Calu3 (cell line): ENCODE measurements around the gene PROM2. TPM values are rescaled to one million over a fixed set of nuclear protein-coding genes. Genes with fewer than 3 reads are reported as not detected.

Experiments used
- Bru-seq: library from RNA; stranded (reverse); fragments of 400-500 nt; gene quantifications from one replicate; lab custom pipeline; 2021; lab: Mats Ljungman, UMichigan
- BruChase-seq, 2 experiments: library from RNA; stranded (reverse); fragments of 400-500 nt; gene quantifications; one replicate each; lab custom pipeline; 2021; lab: Mats Ljungman, UMichigan
- BruUV-seq: library from RNA; stranded (reverse); fragments of 400-500 nt; replicated peaks from 2 replicates; lab custom pipeline; 2021; lab: Mats Ljungman, UMichigan
- CTCF ChIA-PET: fragments of 300-600 bp; sonication (Branson Sonifier 250); formaldehyde crosslinking; loops from one replicate; lab custom pipeline; 2022; ENCODE audit warnings: antibody characterized with exemption; lab: Charles Lee
- DNase-seq: peaks from one replicate; pipeline ENCODE4 v3.0.0; 2022
- H3K27ac Mint-ChIP-seq: one replicate; pipeline ENCODE4 v1.8.0; 2022; ENCODE audit warnings: mixed read lengths; ENCODE audit not compliant: unreplicated experiment
- H3K27me3 Mint-ChIP-seq: one replicate; pipeline ENCODE4 v1.8.0; 2022; ENCODE audit warnings: mixed read lengths; ENCODE audit not compliant: unreplicated experiment
- H3K36me3 Mint-ChIP-seq: one replicate; pipeline ENCODE4 v1.8.0; 2022; ENCODE audit warnings: mild to moderate bottlenecking, moderate library complexity, mixed read lengths; ENCODE audit not compliant: insufficient read depth, unreplicated experiment
- H3K4me1 Mint-ChIP-seq: one replicate; pipeline ENCODE4 v1.8.0; 2022; ENCODE audit warnings: mild to moderate bottlenecking, low read depth, mixed read lengths; ENCODE audit not compliant: unreplicated experiment
- H3K4me3 Mint-ChIP-seq: one replicate; pipeline ENCODE4 v1.8.0; 2022; ENCODE audit warnings: mild to moderate bottlenecking, low read depth, moderate library complexity, mixed read lengths; ENCODE audit not compliant: unreplicated experiment
- H3K9me3 Mint-ChIP-seq: one replicate; pipeline ENCODE4 v1.8.0; 2022; ENCODE audit warnings: low read depth, mixed read lengths; ENCODE audit not compliant: unreplicated experiment
- intact Hi-C: fragments of 100-400 bp; cut with micrococcal nuclease; formaldehyde crosslinking; loops from one replicate; pipeline ENCODE4 v1.10.0; 2022; ENCODE audit not compliant: unreplicated experiment
- long read RNA-seq: library from polyadenylated mRNA; stranded (forward); transcript quantifications from one replicate; pipeline ENCODE4 v2.0.0, GENCODE V29; 2022
- total RNA-seq: library from RNA; stranded (reverse); gene quantifications from 2 replicates; pipeline ENCODE4 v1.2.3, GENCODE V29; 2022
- TF ChIP-seq, protein P1 (sequence below): fragments of 200-600 bp; IDR thresholded peaks from one replicate; pipeline ENCODE4 v1.8.0; 2022; ENCODE audit warnings: antibody characterized with exemption; ENCODE audit not compliant: unreplicated experiment

Gene PROM2, protein sequence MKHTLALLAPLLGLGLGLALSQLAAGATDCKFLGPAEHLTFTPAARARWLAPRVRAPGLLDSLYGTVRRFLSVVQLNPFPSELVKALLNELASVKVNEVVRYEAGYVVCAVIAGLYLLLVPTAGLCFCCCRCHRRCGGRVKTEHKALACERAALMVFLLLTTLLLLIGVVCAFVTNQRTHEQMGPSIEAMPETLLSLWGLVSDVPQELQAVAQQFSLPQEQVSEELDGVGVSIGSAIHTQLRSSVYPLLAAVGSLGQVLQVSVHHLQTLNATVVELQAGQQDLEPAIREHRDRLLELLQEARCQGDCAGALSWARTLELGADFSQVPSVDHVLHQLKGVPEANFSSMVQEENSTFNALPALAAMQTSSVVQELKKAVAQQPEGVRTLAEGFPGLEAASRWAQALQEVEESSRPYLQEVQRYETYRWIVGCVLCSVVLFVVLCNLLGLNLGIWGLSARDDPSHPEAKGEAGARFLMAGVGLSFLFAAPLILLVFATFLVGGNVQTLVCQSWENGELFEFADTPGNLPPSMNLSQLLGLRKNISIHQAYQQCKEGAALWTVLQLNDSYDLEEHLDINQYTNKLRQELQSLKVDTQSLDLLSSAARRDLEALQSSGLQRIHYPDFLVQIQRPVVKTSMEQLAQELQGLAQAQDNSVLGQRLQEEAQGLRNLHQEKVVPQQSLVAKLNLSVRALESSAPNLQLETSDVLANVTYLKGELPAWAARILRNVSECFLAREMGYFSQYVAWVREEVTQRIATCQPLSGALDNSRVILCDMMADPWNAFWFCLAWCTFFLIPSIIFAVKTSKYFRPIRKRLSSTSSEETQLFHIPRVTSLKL
- 24.7 and 29.9 TPM in 2 replicates for total RNA-seq
- percentile 52 among the genes with signal in this experiment for Bru-seq, nascent RNA
- percentile 65 among the genes with signal in this experiment for BruChase-seq, experiment 1, labeled RNA remaining after a 6-hour chase
- BruChase-seq, experiment 2, labeled RNA remaining after a 2-hour chase, result percentile 60 among the genes with signal in this experiment
- long read RNA-seq, partial matches to known transcripts, result 2 of 10 reads
- long read RNA-seq, other reads (novel, unspliced or antisense), result 8 of 10 reads

DNA sequence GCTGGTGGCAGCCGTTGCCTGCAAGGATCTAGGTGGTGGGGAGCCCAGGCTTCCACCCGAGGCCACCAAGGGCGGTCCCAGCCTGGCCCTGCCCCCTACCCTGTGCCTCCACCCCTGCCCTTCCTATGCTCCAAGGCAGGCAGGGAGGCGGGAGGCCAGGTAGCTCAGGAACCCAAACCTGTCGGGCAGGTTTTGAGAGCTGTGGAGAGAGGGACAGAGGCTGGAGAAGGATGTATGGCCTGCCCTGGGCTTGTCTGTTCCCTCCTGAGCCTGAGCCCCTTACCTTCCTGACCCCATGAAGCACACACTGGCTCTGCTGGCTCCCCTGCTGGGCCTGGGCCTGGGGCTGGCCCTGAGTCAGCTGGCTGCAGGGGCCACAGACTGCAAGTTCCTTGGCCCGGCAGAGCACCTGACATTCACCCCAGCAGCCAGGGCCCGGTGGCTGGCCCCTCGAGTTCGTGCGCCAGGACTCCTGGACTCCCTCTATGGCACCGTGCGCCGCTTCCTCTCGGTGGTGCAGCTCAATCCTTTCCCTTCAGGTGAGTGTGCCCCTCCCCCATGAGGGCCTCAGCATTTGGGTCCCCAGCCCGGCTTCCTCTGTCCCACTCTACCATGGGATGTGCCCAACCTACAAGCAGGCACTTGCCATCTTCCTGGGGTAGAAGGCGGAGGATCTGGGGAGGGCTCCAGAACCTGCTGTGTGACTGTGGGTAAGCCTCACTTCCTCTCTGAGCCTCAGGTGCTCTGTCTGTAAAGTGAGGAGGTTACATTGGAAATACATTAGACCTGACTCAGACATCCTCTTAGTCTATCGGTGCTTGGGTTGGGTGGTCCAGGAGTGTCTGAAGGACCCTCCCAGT lies at the start of gene PROM2:
TSS of gene PROM2 (plus strand) at position 159 of the 860 bp plus-strand sequence. CDS start at position 296, 137 bp downstream.
- no TSS peak for BruUV-seq
- DNase-seq, result peak; percentile 86
- peaks cover 16% of the 10 kb centered on the region for H3K4me1 Mint-ChIP-seq
- H3K27me3 Mint-ChIP-seq, result no peaks in the 10 kb centered on the region
- TF ChIP-seq, protein P1, sequence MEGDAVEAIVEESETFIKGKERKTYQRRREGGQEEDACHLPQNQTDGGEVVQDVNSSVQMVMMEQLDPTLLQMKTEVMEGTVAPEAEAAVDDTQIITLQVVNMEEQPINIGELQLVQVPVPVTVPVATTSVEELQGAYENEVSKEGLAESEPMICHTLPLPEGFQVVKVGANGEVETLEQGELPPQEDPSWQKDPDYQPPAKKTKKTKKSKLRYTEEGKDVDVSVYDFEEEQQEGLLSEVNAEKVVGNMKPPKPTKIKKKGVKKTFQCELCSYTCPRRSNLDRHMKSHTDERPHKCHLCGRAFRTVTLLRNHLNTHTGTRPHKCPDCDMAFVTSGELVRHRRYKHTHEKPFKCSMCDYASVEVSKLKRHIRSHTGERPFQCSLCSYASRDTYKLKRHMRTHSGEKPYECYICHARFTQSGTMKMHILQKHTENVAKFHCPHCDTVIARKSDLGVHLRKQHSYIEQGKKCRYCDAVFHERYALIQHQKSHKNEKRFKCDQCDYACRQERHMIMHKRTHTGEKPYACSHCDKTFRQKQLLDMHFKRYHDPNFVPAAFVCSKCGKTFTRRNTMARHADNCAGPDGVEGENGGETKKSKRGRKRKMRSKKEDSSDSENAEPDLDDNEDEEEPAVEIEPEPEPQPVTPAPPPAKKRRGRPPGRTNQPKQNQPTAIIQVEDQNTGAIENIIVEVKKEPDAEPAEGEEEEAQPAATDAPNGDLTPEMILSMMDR, result no peak
- peaks cover 17% of the 10 kb centered on the region for H3K36me3 Mint-ChIP-seq
- intact Hi-C loops, result loop anchor here (2.0 to 5.0 kb wide), 2 partner anchors 43 to 68 kb away; partner anchors contain the start of gene ZNF892
- H3K4me3 Mint-ChIP-seq, result peak within 1 kb of the TSS; percentile 77
- CTCF ChIA-PET, result interaction anchor here (0.8 kb wide), 1 partner anchor 43 kb away, joined by 5 read pairs; no protein-coding TSS in a partner anchor
- peaks cover 2% of the 10 kb centered on the region for H3K9me3 Mint-ChIP-seq
- peak within 1 kb of the TSS; percentile 85 for H3K27ac Mint-ChIP-seq

DNA sequence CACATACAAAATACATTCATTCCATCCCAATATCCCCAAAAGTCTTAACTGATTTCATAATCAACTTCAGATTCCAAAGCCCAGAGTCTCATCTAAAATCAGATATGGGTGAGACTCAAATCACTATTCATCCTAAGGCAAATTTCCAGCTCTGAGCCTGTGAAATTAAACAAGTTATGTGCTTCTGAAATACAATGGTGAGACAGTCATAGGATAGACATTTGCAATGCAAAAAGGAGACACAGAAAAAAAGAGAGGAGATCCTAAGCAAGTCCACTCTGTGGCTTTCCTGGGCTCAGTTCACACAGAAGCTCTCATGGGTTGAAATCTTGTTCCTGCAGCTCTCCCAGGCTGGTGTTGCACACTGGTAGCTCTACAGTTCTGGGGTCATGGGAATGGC lies 48.6 kb upstream of the PROM2 start:
- DNase-seq, result no peak
- no peaks in the 10 kb centered on the region for H3K36me3 Mint-ChIP-seq
- no peak overlapping the region for H3K4me3 Mint-ChIP-seq
- no peaks in the 10 kb centered on the region for H3K4me1 Mint-ChIP-seq
- BruUV-seq, result no TSS peak
- peaks cover 14% of the 10 kb centered on the region for H3K9me3 Mint-ChIP-seq
- H3K27me3 Mint-ChIP-seq, result no peaks in the 10 kb centered on the region
- CTCF ChIA-PET, result no interaction called here
- intact Hi-C loops, result no loop called here
- no peak overlapping the region for H3K27ac Mint-ChIP-seq
- TF ChIP-seq, protein P1, result no peak

DNA sequence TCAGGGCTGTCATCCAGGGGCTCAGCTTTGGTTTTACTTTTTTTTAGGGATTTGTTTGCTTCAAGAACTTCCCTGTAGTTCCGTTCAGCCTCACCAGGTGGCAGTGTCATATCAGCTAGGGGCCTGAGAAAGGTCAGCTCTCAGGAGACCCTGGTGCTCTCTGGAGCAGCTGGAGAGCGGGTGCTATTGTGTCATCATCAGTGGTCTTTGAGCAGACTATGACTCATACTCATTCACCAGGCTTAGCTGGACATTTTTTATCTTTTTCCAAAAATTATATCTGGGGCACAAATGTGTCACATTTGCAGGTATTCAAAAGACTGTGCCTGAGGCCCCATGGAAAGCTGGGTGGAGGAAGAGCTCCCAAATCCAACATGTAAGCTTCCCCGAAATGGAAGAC lies 42.5 kb upstream of the PROM2 start:
- H3K4me1 Mint-ChIP-seq, result no peaks in the 10 kb centered on the region
- intact Hi-C loops, result loop anchor here (1.0 to 2.0 kb wide), 2 partner anchors 84 to 497 kb away; no protein-coding TSS in a partner anchor
- H3K4me3 Mint-ChIP-seq, result no peak overlapping the region
- H3K9me3 Mint-ChIP-seq, result peaks cover 4% of the 10 kb centered on the region
- peak; percentile 75 for DNase-seq
- TF ChIP-seq, protein P1, result peak; percentile 88
- H3K27me3 Mint-ChIP-seq, result no peaks in the 10 kb centered on the region
- CTCF ChIA-PET, result interaction anchor here (0.6 to 2.3 kb wide), 10 partner anchors 9 to 157 kb away, joined by 3 to 20 read pairs (median 5); partner anchors contain the start of gene PROM2
- no TSS peak for BruUV-seq
- no peaks in the 10 kb centered on the region for H3K36me3 Mint-ChIP-seq
- H3K27ac Mint-ChIP-seq, result no peak overlapping the region
